ENCODE measurements around the gene SF3B2. TPM values are rescaled to one million over a fixed set of nuclear protein-coding genes. Genes with fewer than 3 reads are reported as not detected.

SF3B2 gene
- polyA plus RNA-seq, 1 of the 3 experiments (the other 2 are of a cell fraction) = 128 TPM

DNA sequence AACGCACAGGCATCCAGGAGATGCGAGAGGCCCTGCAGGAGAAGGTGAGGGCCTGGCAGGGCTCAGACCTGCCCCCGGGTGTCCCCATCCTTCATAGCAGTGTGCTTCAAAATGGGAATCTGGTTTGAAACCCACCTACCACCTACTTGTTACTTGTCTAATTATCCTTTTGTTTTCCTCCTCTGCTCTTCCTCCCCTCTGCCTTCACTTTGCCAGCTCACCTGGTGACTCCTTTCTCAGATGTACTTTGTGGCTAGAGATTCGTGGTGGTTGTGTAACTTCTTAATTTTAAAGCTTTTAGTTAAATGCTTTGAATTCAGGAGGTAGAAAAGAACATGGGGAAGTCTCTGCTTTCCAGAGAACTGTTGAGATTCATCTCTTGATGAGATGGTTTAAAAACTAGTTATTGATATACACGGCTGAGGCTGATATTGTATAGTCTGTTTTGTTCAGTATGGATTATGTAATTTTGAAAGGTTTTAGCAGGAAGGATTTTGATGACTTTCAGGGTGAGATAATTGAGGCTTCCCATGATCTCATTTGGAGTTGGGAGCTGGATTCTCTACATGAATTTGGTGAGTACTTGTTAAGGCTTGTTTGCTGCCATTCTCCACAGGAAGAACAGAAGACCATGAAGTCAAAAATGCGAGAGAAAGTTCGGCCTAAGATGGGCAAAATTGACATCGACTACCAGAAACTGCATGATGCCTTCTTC lies 8.0 kb downstream of the SF3B2 start:
- no peak for DNase-seq
- Histone ChIP-seq H3K4me2 (no peak overlapping the region), H4K20me1 (ENCODE audit: insufficient read depth) (no peaks in the 10 kb centered on the region), H3K9ac (no peak overlapping the region), H3K4me1 (ENCODE audit: control insufficient read depth in 1 of 2, insufficient read depth in 2 of 2, low read depth in 1 of 2, low read length in 1 of 2) (no peaks in the 10 kb centered on the region), H3K4me3 (ENCODE audit: low read depth in 2 of 2, low read length in 1 of 2) (no peak overlapping the region), H3K27me3 (ENCODE audit: insufficient read depth) (no peaks in the 10 kb centered on the region), H3K79me2 (ENCODE audit: insufficient read depth) (peaks cover 63% of the 10 kb centered on the region), H3K36me3 (replicated peaks in 1 of 2; ENCODE audit: control insufficient read depth in 1 of 2, insufficient read depth in 2 of 2, low read length in 1 of 2) (peaks cover 95 to 96% of the 10 kb centered on the region in 2 experiments), H3F3A (replicated peaks; ENCODE audit: insufficient read depth) (peaks cover 32% of the 10 kb centered on the region), H3K9me3 (no peaks in the 10 kb centered on the region), H3K27ac (ENCODE audit: low read depth in 2 of 2, low read length in 1 of 2) (no peak overlapping the region), H2AFZ (ENCODE audit: low read depth) (no peak overlapping the region), H3K9me2 (no peaks in the 10 kb centered on the region)
- WGBS (ENCODE audit: low lambda C conversion rate) = 78% methylated on average over 8 of the region's 8 CpGs
- TF ChIP-seq RFX5 (IDR thresholded peaks at IDR 0.05; ENCODE audit: low read length) = no peak
- no peak for TF ChIP-seq ZBTB33 (IDR thresholded peaks at IDR 0.05; ENCODE audit: borderline replicate concordance, low read depth)
- TF ChIP-seq, protein P1, sequence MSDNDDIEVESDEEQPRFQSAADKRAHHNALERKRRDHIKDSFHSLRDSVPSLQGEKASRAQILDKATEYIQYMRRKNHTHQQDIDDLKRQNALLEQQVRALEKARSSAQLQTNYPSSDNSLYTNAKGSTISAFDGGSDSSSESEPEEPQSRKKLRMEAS (IDR thresholded peaks at IDR 0.05; ENCODE audit: low read depth) = no peak
- TF ChIP-seq EP300 (IDR thresholded peaks at IDR 0.05; ENCODE audit: borderline replicate concordance in 1 of 2, low read depth in 1 of 2, low read length in 1 of 2) = no peak
- TF ChIP-seq EZH2phosphoT487 (IDR thresholded peaks at IDR 0.05; ENCODE audit: borderline replicate concordance, low read depth) = no peak
- no peak for TF ChIP-seq FOXJ3 (CRISPR knock-in tag; IDR thresholded peaks at IDR 0.05)
- TF ChIP-seq MXI1 (IDR thresholded peaks at IDR 0.05; ENCODE audit: low read depth, low read length) = no peak
- no peak for TF ChIP-seq FOSL2 (IDR thresholded peaks at IDR 0.05; ENCODE audit: borderline replicate concordance, low read depth)
- no peak for TF ChIP-seq NRF1 (IDR thresholded peaks at IDR 0.05; ENCODE audit: low read depth, low read length)
- TF ChIP-seq, protein P2, sequence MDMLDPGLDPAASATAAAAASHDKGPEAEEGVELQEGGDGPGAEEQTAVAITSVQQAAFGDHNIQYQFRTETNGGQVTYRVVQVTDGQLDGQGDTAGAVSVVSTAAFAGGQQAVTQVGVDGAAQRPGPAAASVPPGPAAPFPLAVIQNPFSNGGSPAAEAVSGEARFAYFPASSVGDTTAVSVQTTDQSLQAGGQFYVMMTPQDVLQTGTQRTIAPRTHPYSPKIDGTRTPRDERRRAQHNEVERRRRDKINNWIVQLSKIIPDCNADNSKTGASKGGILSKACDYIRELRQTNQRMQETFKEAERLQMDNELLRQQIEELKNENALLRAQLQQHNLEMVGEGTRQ (IDR thresholded peaks at IDR 0.05; ENCODE audit: borderline replicate concordance, low read depth, low read length) = no peak
- ChIA-PET POLR2A (interaction anchor here (1.6 kb wide), 1 partner anchor 8 kb away, joined by 3 read pairs; the partner anchor contains the start of gene SF3B2), CTCF (interaction anchor here (0.8 to 3.9 kb wide), 4 partner anchors 9 to 105 kb away, joined by 3 to 47 read pairs (median 6); partner anchors contain the start of gene PACS1)

- 91% methylated on average over 6 of the region's 6 CpGs for WGBS (ENCODE audit: low lambda C conversion rate)
- H2AFZ ChIP-seq (ENCODE audit: low read depth) = no peak overlapping the region
- no peak overlapping the region; a peak in 1 of 4 replicates for H3K27ac ChIP-seq (ENCODE audit: low read depth in 2 of 2, low read length in 1 of 2)
- POLR2A ChIA-PET = interaction anchor here (1.6 kb wide), 1 partner anchor 9 kb away, joined by 3 read pairs; the partner anchor contains the start of gene SF3B2
- CTCF ChIA-PET = no interaction called here
- no peak overlapping the region for H3K4me2 ChIP-seq
- H3K9me2 ChIP-seq = no peaks in the 10 kb centered on the region
- peaks cover 43% of the 10 kb centered on the region for H3F3A ChIP-seq (replicated peaks; ENCODE audit: insufficient read depth)
- H3K4me1 ChIP-seq (ENCODE audit: control insufficient read depth in 1 of 2, insufficient read depth in 2 of 2, low read depth in 1 of 2, low read length in 1 of 2) = no peaks in the 10 kb centered on the region
- H3K4me3 ChIP-seq (ENCODE audit: low read depth in 2 of 2, low read length in 1 of 2) = no peak overlapping the region
- no peak for DNase-seq
- peaks cover 92 to 94% of the 10 kb centered on the region in 2 experiments for H3K36me3 ChIP-seq (replicated peaks in 1 of 2; ENCODE audit: control insufficient read depth in 1 of 2, insufficient read depth in 2 of 2, low read length in 1 of 2)
- no peaks in the 10 kb centered on the region for H3K9me3 ChIP-seq
- TF ChIP-seq EP300 (IDR thresholded peaks at IDR 0.05; ENCODE audit: borderline replicate concordance in 1 of 2, low read depth in 1 of 2, low read length in 1 of 2) = no peak
- H3K27me3 ChIP-seq (ENCODE audit: insufficient read depth) = no peaks in the 10 kb centered on the region
- H3K79me2 ChIP-seq (ENCODE audit: insufficient read depth) = peaks cover 58% of the 10 kb centered on the region
- no peaks in the 10 kb centered on the region for H4K20me1 ChIP-seq (ENCODE audit: insufficient read depth)
- no peak overlapping the region for H3K9ac ChIP-seq
Observed at GRCh38 chr11:66061268-66061667, 9.1 kb downstream of the SF3B2 start.

Data from SK-N-SH (cell line).